Measurements from ENCODE around the gene TTLL5. TPM values are rescaled to one million over a fixed set of nuclear protein-coding genes. Genes with fewer than 3 reads are reported as not detected.

TTLL5 gene
- polyA plus RNA-seq, 2 of the 4 experiments (the other 2 are of a cell fraction), result 18.8 to 23.7 TPM

DNA sequence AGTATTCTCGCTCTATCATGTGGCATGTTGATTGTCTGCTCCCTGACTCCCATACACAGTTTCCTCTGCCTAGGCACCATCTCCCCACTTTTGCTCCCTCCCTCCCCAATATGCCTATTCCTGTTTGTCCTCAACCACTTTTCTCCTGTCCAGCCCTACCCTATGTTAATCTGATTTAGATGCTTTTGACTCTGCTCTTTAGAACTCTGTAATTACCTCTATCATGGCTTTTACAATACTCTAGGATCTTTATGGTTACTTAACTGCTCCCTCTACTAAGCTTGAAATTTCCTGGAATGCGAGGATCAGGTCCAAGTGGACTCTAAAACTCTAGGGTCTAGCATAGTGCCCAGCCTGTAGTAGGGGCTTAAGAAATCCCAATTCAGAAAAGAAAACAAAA, 252.1 kb downstream of the TTLL5 start (continued):
- TF ChIP-seq, protein P1, sequence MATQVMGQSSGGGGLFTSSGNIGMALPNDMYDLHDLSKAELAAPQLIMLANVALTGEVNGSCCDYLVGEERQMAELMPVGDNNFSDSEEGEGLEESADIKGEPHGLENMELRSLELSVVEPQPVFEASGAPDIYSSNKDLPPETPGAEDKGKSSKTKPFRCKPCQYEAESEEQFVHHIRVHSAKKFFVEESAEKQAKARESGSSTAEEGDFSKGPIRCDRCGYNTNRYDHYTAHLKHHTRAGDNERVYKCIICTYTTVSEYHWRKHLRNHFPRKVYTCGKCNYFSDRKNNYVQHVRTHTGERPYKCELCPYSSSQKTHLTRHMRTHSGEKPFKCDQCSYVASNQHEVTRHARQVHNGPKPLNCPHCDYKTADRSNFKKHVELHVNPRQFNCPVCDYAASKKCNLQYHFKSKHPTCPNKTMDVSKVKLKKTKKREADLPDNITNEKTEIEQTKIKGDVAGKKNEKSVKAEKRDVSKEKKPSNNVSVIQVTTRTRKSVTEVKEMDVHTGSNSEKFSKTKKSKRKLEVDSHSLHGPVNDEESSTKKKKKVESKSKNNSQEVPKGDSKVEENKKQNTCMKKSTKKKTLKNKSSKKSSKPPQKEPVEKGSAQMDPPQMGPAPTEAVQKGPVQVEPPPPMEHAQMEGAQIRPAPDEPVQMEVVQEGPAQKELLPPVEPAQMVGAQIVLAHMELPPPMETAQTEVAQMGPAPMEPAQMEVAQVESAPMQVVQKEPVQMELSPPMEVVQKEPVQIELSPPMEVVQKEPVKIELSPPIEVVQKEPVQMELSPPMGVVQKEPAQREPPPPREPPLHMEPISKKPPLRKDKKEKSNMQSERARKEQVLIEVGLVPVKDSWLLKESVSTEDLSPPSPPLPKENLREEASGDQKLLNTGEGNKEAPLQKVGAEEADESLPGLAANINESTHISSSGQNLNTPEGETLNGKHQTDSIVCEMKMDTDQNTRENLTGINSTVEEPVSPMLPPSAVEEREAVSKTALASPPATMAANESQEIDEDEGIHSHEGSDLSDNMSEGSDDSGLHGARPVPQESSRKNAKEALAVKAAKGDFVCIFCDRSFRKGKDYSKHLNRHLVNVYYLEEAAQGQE (IDR thresholded peaks at IDR 0.05), result no peak
- TF ChIP-seq SREBF2 (IDR thresholded peaks at IDR 0.05) (no peak), RAD21 (conservative IDR thresholded peaks at IDR 0.05 in 1 of 2, IDR thresholded peaks at IDR 0.05 in 1 of 2) (no peak), EHF (CRISPR knock-in tag; IDR thresholded peaks at IDR 0.05) (no peak), HOXB5 (CRISPR knock-in tag; IDR thresholded peaks at IDR 0.05) (no peak), FOXS1 (CRISPR knock-in tag; IDR thresholded peaks at IDR 0.05) (no peak)

DNA sequence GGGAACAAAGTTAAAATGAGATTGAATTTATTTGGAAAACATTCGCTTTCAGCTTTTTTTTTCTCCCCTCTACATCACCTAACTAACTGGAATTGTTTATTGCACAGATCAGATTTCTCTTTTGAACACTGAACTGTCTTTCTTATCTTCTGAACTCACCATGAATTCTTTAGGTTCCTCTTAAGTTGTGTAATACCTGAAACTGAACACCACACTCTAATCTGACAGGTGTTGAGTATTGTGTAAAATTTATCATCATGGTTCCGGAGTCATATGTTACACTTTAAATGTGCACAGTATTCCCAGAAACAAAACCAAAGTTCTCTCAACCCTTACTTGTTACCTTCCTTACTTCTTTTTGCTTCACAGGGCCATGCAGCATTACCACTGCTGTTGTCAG, 254.0 kb downstream of the TTLL5 start:
- TF ChIP-seq ZSCAN20 (CRISPR knock-in tag; IDR thresholded peaks at IDR 0.05) (no peak), HOXB13 (CRISPR knock-in tag; IDR thresholded peaks at IDR 0.05; ENCODE audit: low read depth) (no peak), HEYL (CRISPR knock-in tag; IDR thresholded peaks at IDR 0.05) (no peak), MYC (IDR thresholded peaks at IDR 0.05; ENCODE audit: borderline replicate concordance, low read length) (no peak), BHLHE40 (IDR thresholded peaks at IDR 0.05; ENCODE audit: low read depth, low read length) (no peak), FOXS1 (CRISPR knock-in tag; IDR thresholded peaks at IDR 0.05) (no peak), POLR2A (IDR thresholded peaks at IDR 0.05; ENCODE audit: low read length) (no peak), SREBF2 (IDR thresholded peaks at IDR 0.05) (no peak), EHF (CRISPR knock-in tag; IDR thresholded peaks at IDR 0.05) (no peak), PHF8 (IDR thresholded peaks at IDR 0.05; ENCODE audit: borderline replicate concordance, low read depth) (no peak), NFE2L2 (conservative IDR thresholded peaks at IDR 0.05; ENCODE audit: low read length) (no peak), SMC3 (IDR thresholded peaks at IDR 0.05) (no peak), TFCP2L1 (CRISPR knock-in tag; IDR thresholded peaks at IDR 0.05) (no peak), CBX2 (IDR thresholded peaks at IDR 0.05; ENCODE audit: borderline replicate concordance, low read depth) (no peak), HOXB5 (CRISPR knock-in tag; IDR thresholded peaks at IDR 0.05) (no peak)
- TF ChIP-seq, protein P2, sequence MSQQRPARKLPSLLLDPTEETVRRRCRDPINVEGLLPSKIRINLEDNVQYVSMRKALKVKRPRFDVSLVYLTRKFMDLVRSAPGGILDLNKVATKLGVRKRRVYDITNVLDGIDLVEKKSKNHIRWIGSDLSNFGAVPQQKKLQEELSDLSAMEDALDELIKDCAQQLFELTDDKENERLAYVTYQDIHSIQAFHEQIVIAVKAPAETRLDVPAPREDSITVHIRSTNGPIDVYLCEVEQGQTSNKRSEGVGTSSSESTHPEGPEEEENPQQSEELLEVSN (IDR thresholded peaks at IDR 0.05; ENCODE audit: borderline replicate concordance, low read depth), result no peak
- TF ChIP-seq, protein P3, sequence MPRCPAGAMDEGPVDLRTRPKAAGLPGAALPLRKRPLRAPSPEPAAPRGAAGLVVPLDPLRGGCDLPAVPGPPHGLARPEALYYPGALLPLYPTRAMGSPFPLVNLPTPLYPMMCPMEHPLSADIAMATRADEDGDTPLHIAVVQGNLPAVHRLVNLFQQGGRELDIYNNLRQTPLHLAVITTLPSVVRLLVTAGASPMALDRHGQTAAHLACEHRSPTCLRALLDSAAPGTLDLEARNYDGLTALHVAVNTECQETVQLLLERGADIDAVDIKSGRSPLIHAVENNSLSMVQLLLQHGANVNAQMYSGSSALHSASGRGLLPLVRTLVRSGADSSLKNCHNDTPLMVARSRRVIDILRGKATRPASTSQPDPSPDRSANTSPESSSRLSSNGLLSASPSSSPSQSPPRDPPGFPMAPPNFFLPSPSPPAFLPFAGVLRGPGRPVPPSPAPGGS (IDR thresholded peaks at IDR 0.05), result no peak
- TF ChIP-seq, protein P4, sequence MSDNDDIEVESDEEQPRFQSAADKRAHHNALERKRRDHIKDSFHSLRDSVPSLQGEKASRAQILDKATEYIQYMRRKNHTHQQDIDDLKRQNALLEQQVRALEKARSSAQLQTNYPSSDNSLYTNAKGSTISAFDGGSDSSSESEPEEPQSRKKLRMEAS (IDR thresholded peaks at IDR 0.05), result no peak
- TF ChIP-seq, protein P5, sequence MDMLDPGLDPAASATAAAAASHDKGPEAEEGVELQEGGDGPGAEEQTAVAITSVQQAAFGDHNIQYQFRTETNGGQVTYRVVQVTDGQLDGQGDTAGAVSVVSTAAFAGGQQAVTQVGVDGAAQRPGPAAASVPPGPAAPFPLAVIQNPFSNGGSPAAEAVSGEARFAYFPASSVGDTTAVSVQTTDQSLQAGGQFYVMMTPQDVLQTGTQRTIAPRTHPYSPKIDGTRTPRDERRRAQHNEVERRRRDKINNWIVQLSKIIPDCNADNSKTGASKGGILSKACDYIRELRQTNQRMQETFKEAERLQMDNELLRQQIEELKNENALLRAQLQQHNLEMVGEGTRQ (IDR thresholded peaks at IDR 0.05), result no peak
- TF ChIP-seq, protein P6, sequence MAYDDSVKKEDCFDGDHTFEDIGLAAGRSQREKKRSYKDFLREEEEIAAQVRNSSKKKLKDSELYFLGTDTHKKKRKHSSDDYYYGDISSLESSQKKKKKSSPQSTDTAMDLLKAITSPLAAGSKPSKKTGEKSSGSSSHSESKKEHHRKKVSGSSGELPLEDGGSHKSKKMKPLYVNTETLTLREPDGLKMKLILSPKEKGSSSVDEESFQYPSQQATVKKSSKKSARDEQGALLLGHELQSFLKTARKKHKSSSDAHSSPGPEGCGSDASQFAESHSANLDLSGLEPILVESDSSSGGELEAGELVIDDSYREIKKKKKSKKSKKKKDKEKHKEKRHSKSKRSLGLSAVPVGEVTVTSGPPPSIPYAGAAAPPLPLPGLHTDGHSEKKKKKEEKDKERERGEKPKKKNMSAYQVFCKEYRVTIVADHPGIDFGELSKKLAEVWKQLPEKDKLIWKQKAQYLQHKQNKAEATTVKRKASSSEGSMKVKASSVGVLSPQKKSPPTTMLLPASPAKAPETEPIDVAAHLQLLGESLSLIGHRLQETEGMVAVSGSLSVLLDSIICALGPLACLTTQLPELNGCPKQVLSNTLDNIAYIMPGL (CRISPR knock-in tag; IDR thresholded peaks at IDR 0.05; ENCODE audit: borderline replicate concordance), result no peak
- no peak for FAIRE-seq
- H3K4me1 ChIP-seq, result no peaks in the 10 kb centered on the region
- H3K9me3 ChIP-seq, result no peaks in the 10 kb centered on the region
- CTCF ChIA-PET, result no interaction called here
- WGBS (ENCODE audit: missing lambda C conversion rate), result 95% methylated on average over 2 of the region's 2 CpGs
- no peak for ATAC-seq
- H3K27ac ChIP-seq, result no peak overlapping the region
- DNase-seq (ENCODE audit: low read depth in 1 of 2, low spot score in 1 of 2), result no peak
- no peak overlapping the region for H3K4me2 ChIP-seq
- POLR2A ChIA-PET, result no interaction called here
- no peak overlapping the region for H3K4me3 ChIP-seq

Data from A549 (cell line).